ENCODE measurements around the gene MYG1.

The MYG1 gene

DNA sequence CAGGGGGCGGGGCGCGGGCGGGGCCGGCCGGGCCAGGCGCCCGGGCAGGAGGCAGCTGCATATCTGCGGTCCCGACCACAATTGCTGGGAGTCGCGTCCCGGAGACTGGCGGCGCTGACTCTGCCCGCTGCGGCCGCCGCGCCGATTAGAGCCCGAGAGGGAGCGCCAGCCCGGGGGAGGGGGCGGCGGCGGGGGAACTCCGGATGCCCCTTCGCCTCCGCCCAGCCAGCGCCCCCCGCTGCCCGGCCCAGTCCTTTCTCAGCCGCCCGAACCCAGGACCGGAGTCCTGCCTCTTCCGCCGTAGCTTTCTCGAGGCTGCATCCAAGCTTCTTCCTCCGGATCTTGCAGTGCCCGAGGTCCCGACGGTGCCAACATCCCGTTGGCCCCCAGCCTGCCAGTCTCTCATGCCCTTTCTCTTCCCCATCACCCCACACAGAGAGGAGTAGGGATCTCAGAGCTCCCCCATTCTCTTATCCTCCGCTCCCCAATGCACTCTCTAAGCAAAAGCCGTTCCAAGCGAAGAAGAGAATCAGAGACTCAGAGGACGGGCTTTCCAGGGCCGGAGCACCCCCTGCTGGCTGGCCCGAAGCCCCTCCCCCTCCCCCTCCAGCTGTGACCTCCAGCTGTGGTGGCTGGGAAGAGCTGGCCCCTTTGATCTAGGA, 45.5 kb downstream of the MYG1 start:
- H3K27me3 Mint-ChIP-seq, result peaks cover 3% of the 10 kb centered on the region
- peak; percentile 92 for ATAC-seq (ENCODE audit: low read depth)
- no peaks in the 10 kb centered on the region for H3K9me3 Mint-ChIP-seq
- DNase-seq (ENCODE audit: low spot score in 2 of 2), result peak; percentile 64 to 68
- peak overlapping the region; percentile 76 for H3K27ac Mint-ChIP-seq
- H3K4me3 Mint-ChIP-seq, result peak overlapping the region; percentile 97
- peaks cover 8% of the 10 kb centered on the region for H3K4me1 Mint-ChIP-seq
- H3K36me3 Mint-ChIP-seq, result no peaks in the 10 kb centered on the region

DNA sequence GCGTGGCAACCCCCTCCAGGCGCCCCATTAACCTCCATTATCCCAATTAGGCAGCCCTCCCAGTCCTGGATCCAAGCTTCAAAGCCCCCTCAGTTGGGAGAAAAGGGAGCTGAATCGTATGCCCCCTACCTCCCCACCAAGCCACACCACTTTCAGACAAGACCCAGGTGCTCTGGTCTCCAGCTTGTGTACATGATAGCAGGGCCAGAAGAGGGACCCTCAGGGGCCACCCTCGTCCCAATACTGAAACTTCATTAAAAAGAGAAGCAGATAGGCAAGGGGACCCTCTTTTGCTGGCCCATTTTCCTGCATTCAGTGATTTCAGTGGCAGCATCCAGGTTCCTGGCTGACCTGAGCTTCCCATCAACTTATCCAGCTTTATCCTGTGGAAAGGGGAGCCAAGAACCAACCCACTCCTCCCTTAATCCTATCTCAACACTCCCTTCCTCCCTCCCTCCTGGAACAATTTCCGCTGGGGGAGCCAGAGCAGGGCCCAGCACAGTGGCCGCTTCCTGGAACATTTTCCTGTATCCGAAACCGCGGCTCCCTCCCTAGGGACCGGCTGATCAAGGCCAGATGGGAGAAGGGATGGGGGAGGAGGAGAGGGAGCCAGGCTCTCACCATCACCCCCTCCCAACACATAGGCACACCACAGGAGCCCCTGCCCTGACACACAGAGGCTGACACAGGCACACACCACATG, 46.1 kb downstream of the MYG1 start:
- Mint-ChIP-seq H3K4me3 (peak overlapping the region; percentile 97), H3K9me3 (no peaks in the 10 kb centered on the region), H3K36me3 (no peaks in the 10 kb centered on the region), H3K4me1 (peaks cover 8% of the 10 kb centered on the region), H3K27ac (peak overlapping the region; percentile 76), H3K27me3 (peaks cover 2% of the 10 kb centered on the region)
- DNase-seq (ENCODE audit: low spot score in 2 of 2) (no peak), ATAC-seq (ENCODE audit: low read depth) (peak; percentile 12)

DNA sequence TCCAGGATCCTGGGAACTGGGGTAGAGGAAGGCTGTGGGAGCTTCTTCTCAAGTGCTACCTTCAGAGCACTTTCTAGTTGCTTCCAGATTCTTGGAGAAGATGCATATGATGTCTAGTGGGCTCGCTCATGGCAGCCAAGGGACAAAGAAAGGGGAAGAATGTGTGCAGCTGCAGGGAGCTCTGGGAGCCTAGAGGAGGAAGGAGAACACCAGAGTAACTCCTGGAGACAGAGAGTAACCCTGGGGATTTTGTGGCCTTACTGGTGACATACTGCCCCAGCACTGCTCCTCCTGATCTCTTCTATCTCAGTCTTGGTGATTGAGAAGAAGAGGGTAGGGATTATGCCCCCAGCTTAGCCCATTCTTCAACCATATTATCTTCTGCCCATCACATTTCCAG, 47.0 kb downstream of the MYG1 start:
- Mint-ChIP-seq H3K4me1 (peaks cover 8% of the 10 kb centered on the region), H3K27ac (peak overlapping the region; percentile 29), H3K4me3 (no peak overlapping the region), H3K36me3 (no peaks in the 10 kb centered on the region), H3K9me3 (no peaks in the 10 kb centered on the region), H3K27me3 (peaks cover 2% of the 10 kb centered on the region)
- ATAC-seq (ENCODE audit: low read depth) (no peak), DNase-seq (ENCODE audit: low spot score in 2 of 2) (no peak)

DNA sequence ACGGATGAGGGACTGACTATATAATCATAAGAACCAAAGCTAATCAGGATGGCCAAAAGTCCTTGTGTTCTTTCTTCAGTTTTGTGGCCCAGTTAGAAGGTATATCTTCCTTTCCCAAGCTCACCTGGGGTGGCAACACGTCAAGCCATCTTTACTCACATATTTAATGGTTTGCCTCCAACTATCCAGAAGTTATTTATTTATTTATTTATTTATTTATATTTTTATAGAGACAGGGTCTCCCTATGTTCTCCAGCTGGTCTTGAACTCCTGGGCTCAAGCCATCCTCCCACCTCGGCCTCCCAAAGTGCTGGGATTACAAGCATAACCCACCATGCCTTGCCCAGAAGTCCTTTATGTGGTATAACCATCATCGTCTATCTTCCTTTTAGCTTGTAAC, 48.4 kb downstream of the MYG1 start:
- peaks cover 12% of the 10 kb centered on the region for H3K4me1 Mint-ChIP-seq
- H3K36me3 Mint-ChIP-seq, result no peaks in the 10 kb centered on the region
- H3K9me3 Mint-ChIP-seq, result no peaks in the 10 kb centered on the region
- H3K27me3 Mint-ChIP-seq, result no peaks in the 10 kb centered on the region
- DNase-seq (ENCODE audit: low spot score in 2 of 2) (no peak), ATAC-seq (ENCODE audit: low read depth) (no peak)
- H3K4me3 Mint-ChIP-seq, result no peak overlapping the region
- H3K27ac Mint-ChIP-seq, result no peak overlapping the region

DNA sequence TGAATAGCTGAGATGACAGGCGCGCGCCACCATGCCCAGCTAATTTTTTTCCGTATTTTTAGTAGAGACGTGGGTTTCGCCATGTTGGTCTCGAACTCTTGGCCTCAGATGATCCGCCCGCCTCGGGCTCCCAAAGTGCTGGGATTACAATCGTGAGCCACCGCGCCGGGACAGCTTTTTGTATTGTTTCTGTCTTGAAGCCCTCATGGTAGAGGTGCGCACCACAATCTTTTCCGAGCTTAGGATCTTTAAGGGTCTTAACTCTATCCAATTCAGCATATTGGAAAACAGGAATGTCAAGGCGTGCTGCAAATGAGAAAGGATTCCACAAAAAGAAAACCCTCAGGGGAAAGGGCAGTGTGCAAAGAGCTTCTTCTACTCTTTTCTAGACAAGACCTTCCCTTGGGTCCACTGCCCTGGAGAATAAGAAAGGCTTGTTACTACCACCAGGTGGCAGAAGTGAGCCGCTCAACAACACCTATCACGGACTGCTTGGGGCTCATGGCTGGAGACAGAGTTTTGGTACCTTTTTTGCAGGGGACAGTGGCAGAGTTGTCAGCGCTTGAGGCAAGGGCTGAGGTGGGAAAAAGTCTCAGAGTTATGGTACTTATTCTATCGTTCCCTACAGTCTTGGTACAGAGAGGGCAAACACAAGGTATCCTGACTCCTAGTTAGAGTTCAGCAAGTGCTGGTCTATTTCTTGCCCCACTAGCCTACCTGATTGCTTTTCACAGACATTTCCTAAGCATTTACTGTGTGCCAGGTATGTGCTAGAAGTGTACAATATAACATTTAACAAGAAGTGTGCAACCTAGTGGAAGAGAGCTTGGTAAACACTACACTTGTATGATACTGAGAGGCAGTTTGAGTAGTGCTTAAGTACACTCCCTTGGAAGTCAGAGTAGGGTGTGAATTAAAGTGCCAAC, 53.1 kb downstream of the MYG1 start:
- H3K36me3 Mint-ChIP-seq, result no peaks in the 10 kb centered on the region
- no peak overlapping the region for H3K4me3 Mint-ChIP-seq
- ATAC-seq (ENCODE audit: low read depth) (peak; percentile 100), DNase-seq (ENCODE audit: low spot score in 2 of 2) (peak; percentile 77 to 86)
- H3K4me1 Mint-ChIP-seq, result peaks cover 6% of the 10 kb centered on the region
- H3K9me3 Mint-ChIP-seq, result no peaks in the 10 kb centered on the region
- H3K27me3 Mint-ChIP-seq, result no peaks in the 10 kb centered on the region
- H3K27ac Mint-ChIP-seq, result no peak overlapping the region

DNA sequence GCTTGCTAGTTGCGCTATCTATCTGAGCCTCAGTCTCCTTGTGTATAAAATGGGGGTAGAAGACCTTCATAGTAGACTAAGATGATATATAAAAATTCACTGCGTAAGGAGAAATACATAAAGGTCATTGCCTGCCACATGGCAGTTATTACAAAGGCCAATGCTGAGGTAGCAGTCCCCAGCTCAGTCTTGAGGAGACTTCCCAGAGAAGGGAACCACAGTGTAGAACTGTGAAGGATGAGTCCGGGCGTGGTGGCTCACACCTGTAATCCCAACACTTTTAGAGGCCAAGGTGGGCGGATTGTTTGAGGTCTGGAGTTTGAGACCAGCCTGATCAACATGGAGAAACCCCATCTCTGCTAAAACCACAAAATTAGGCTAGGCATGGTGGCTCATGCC, 53.8 kb downstream of the MYG1 start:
- H3K36me3 Mint-ChIP-seq, result no peaks in the 10 kb centered on the region

DNA sequence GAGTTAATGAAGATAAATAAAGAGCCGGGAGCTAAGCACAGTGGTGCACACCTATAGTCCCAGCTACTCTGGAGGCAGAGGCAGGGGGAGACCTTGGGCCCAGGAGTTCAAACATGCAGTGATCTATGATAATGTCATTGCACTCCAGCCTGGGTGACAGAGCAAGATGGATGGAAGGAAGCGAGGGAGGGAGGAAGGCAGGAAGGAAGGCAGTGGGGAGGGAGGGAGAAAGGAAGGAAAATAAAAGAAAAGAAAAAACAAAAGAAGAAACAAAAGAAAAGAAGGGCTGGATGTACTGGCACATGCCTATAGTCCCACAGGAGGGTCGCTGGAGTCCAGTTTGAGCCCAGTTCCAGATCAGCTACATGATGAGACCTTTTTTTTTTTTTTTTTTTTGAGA, 55.6 kb downstream of the MYG1 start:
- Mint-ChIP-seq H3K27me3 (no peaks in the 10 kb centered on the region), H3K4me1 (peaks cover 6% of the 10 kb centered on the region), H3K4me3 (no peak overlapping the region), H3K36me3 (no peaks in the 10 kb centered on the region), H3K9me3 (no peaks in the 10 kb centered on the region), H3K27ac (no peak overlapping the region)
- DNase-seq (ENCODE audit: low spot score in 2 of 2), result no peak
- no peak for ATAC-seq (ENCODE audit: low read depth)

More for the DNA sequence above, 53.8 kb downstream of the MYG1 start:
- ATAC-seq (ENCODE audit: low read depth) (no peak), DNase-seq (ENCODE audit: low spot score in 2 of 2) (no peak)
- Mint-ChIP-seq H3K4me1 (peaks cover 6% of the 10 kb centered on the region), H3K27me3 (no peaks in the 10 kb centered on the region), H3K4me3 (no peak overlapping the region), H3K9me3 (no peaks in the 10 kb centered on the region), H3K27ac (no peak overlapping the region)

All from memory B cell (primary cell).